ENCODE results near the gene HBM.
"Not testable (repeated sequence)": the region's sequence is repeated elsewhere in the genome, so short reads cannot be mapped to it uniquely, and the experiment has no call there.

HBM gene

GRCh38 chr16:146646-147045 lies 19.1 kb upstream of the HBM start:
- DNase-seq (ENCODE audit: low read depth) = no peak

- no peak for DNase-seq (ENCODE audit: low read depth)
Measured at GRCh38 chr16:149024-149660, 16.6 kb upstream of the HBM start.

GRCh38 chr16:152141-153128 lies 13.3 kb upstream of the HBM start, which contains the start of gene HBZ:
HBZ (plus strand) TSS chr16:152644; CDS start chr16:152910, 266 bp downstream.
- DNase-seq (ENCODE audit: low read depth) = no peak

GRCh38 chr16:153129-153521 lies 12.7 kb upstream of the HBM start:
- DNase-seq (ENCODE audit: low read depth) = not testable (repeated sequence)

- not testable (repeated sequence) for DNase-seq (ENCODE audit: low read depth)
Measured at GRCh38 chr16:153550-154216, 12.1 kb upstream of the HBM start.

DNA sequence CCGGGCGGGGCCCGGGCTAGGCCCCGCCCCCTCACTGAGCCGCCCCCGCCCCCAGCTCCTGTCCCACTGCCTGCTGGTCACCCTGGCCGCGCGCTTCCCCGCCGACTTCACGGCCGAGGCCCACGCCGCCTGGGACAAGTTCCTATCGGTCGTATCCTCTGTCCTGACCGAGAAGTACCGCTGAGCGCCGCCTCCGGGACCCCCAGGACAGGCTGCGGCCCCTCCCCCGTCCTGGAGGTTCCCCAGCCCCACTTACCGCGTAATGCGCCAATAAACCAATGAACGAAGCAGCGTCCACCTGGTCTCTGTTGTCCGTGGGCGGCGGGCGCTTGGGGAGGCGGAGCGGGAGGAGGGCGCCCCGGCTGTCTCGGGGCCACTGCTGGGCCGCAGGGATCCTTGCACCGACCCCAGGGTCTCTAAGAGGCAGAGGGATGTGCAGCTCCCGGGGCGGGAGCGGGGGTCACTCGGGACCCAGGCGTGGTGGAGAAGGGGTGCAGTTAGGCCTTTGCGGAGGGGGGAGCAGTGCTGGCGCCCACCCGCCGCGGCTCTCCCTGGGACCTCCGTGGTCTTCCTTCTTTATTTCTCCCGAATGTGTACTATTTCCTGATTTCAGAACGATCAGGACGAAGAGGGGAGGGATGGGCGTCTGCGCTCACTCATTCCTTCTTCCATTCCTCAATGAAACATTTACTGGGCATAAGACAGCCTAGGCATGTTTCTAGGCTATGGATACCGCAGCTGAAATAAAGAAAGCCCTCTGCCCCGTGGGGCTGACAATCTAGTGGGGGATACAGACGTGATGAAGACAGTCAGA lies 11.4 kb upstream of the HBM start:
- DNase-seq (ENCODE audit: low read depth) = no peak

- no peak for DNase-seq (ENCODE audit: low read depth)
Measured at GRCh38 chr16:155031-155398, 10.8 kb upstream of the HBM start.

DNA sequence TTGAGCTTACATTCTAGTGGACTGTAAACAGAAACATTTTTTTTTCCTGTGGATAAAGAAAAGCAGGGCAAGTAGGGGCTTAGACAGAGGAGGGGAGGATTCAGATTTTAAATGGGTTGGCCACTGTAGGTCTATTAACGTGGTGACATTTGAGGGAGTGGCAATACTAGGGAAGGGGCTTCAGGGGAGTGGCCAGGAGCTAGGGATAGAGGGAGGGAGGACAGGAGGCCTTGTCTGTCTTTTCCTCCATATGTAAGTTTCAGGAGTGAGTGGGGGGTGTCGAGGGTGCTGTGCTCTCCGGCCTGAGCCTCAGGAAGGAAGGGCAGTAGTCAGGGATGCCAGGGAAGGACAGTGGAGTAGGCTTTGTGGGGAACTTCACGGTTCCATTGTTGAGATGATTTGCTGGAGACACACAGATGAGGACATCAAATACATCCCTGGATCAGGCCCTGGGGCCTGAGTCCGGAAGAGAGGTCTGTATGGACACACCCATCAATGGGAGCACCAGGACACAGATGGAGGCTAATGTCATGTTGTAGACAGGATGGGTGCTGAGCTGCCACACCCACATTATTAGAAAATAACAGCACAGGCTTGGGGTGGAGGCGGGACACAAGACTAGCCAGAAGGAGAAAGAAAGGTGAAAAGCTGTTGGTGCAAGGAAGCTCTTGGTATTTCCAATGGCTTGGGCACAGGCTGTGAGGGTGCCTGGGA lies 6.5 kb upstream of the HBM start:
- no peak for DNase-seq (ENCODE audit: low read depth)

GRCh38 chr16:160242-160641 lies 5.5 kb upstream of the HBM start:
- DNase-seq (ENCODE audit: low read depth) = not testable (repeated sequence)

DNA sequence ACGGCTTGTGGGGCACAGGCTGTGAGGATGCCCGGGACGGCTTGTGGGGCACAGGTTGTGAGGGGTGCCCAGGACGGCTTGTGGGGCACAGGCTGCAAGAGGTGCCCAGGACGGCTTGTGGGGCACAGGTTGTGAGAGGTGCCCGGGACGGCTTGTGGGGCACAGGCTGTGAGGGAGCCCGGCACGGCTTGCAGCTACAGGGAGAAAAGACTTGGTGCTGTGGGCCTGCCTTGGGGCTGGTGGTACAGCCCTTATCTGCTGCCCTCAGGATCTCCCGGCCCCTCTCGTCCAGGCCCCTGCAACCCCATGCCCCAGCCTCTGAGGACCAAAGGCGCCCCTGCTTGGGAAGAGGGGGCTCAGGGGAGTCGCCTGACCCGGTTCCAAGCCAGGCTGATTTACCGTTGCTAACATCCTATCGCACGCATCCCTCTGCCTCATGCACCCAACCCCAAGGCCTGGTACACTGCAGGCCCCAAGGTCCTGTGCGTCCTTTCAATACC lies 5.0 kb upstream of the HBM start:
- no peak for DNase-seq (ENCODE audit: low read depth)

- no peak for DNase-seq (ENCODE audit: low read depth)
Measured at GRCh38 chr16:162271-162991, 3.3 kb upstream of the HBM start.

DNA sequence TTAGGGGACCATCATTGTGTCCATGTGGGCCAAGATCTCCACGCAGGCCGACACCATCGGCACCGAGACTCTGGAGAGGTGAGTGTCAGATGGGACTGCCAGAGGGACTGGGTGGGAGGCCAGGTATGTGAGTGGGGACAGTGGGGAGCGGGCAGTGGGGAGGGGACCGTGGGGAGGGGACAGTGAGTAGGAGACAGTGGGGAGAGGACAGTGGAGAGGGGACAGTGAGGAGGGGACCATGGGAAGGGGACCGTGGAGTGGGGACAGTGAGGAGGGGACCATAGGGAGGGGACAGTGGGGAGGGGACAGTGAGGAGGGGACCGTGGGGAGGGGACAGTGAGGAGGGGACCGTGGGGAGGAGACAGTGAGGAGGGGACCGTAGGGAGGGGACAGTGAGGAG lies 2.6 kb upstream of the HBM start:
- DNase-seq (ENCODE audit: low read depth) = not testable (repeated sequence)

GRCh38 chr16:163696-164095 lies 2.1 kb upstream of the HBM start:
- DNase-seq (ENCODE audit: low read depth) = not testable (repeated sequence)

DNA sequence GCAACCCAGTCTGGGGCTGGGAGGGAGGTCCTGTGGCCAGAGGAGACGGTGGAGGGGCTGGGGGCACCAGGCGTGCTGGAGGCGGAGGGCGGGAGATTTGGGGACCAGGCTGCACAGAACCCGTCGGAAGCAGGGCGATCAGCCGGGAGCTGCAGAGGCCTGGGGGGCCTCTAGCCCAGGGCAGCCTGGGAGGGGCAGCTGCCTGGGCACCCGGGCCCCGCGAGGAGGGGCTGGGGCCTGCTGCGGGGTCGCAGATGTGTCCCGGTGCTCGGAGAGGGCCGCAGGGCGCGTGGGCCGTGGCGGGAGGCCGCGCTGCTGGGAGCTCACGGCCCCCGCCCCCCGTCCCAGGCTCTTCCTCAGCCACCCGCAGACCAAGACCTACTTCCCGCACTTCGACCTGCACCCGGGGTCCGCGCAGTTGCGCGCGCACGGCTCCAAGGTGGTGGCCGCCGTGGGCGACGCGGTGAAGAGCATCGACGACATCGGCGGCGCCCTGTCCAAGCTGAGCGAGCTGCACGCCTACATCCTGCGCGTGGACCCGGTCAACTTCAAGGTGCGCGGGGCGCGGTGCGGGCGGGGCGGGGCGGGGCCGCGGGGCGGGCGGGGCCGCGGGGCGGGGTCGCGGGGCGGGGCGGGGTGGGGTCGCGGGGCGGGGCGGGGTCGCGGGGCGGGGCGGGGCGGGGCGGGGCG lies 1.5 kb upstream of the HBM start:
- not testable (repeated sequence) for DNase-seq (ENCODE audit: low read depth)

DNA sequence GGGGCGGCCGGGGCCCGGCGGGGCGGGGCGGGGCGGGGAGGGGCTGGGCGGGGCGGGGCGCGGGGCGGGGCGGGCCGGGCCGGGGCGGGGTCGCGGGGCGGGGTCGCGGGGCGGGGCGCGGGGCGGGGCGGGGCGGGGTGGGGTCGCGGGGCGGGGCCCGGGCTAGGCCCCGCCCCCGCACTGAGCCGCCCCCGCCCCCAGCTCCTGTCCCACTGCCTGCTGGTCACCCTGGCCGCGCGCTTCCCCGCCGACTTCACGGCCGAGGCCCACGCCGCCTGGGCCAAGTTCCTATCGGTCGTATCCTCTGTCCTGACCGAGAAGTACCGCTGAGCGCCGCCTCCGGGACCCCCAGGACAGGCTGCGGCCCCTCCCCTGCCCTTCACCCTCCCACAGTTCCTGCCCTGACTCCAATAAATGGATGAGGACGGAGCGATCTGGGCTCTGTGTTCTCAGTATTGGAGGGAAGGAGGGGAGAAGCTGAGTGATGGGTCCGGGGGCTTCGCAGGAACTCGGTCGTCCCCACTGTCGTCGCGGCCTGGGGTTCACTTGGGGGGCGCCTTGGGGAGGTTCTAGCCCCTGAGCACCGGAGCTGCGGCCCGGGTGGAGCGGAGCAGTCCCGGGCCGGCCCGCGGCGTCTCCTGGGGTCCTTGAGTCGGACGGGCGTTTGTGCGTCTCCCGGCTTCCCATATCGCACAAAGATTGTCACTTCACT lies 795 bp upstream of the HBM start:
- DNase-seq (ENCODE audit: low read depth) = no peak

DNA sequence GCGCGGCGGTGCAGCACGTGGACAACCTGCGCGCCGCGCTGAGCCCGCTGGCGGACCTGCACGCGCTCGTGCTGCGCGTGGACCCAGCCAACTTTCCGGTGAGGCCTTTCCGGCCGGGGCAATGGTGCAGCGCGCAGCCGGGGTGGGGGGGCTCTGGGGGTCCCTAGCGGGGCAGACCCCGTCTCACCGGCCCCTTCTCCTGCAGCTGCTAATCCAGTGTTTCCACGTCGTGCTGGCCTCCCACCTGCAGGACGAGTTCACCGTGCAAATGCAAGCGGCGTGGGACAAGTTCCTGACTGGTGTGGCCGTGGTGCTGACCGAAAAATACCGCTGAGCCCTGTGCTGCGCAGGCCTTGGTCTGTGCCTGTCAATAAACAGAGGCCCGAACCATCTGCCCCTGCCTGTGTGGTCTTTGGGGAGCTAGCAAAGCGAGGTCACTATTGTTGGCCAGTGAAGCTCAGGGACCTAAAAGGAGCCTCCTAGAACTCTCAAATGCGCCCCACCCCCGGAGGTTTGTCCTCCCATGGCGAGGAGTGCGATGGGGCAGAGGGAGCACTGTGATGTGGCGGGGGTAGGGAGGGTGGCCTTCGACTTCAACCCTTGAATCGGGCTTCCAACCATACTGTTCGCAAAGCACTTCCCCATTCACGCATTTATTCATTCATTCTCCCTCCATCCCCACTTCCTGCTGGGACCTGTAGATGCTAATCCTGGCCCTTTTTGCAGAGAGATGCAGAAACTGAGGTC lies 770 bp downstream of the HBM start:
- no peak for DNase-seq (ENCODE audit: low read depth)

DNA sequence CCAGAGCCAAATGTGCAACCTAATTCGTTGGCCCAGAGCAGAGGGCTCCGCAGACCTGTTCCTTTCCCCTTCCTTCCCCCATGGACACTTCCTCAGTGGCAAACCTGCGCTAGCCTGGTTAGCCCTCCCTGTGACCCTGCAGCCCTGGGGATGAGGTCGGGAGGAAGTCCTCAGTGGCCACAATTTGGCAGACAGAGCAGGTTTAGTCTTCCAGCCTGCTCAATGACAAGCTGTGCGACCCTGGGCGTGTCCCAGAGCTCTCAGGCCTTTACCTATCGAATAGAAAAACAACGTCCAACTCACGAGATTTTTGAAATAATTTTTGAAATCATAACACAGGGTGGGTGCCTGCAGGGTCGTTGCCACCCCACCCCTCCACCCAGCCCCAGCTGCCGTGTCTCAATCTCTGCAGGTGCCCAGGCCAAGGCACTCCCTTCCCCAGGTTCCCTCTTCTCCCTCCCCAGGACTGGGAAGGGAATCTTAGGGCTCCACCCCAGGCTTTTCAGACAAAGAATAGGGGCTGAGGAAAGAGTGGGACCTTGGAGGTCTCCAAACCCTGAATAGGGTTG lies 1.4 kb downstream of the HBM start:
- no peak for DNase-seq (ENCODE audit: low read depth)

GRCh38 chr16:168424-168823 lies 2.6 kb downstream of the HBM start:
- no peak for DNase-seq (ENCODE audit: low read depth)
